ENCODE data around the gene ANKMY1.

The ANKMY1 gene

GRCh38 chr2:240503375-240503774 lies 54.4 kb downstream of the ANKMY1 start:
- no peak for TF ChIP-seq CTCF (IDR thresholded peaks at IDR 0.05; ENCODE audit: insufficient read depth, missing control alignments)
- FAIRE-seq: no peak
- DNase-seq (ENCODE audit: insufficient read length, low spot score): no peak

DNA sequence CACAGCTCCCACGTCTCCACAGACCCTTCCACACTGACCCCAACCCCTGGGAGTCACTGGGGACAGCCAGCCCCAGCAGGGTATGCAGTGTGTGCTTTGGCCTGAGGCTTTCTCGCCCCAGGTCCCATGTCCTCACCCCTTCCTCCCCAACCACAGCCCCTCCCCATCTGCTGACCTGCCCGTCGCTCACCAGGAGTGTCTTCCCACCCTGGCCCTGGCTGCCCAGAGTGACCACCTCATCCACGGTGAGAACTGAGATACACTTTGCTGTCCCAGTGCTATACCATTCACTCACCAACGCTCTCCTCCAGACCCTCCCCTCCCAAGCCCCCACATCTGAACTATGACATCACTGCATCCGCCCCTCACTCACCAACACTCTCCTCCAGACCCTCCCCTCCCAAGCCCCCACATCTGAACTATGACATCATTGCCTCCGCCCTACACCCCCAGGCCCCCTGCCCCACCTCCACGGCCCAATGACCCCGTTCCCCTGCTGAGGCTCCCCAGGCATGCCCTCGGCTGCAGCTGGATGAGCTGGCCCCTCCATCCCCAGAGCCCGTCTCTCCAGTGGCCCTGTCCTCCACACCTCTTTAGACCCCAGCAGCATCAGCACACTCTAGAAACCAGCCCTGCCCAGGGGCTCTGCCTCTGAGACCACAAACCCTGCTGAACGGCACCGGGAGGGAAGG lies 55.2 kb downstream of the ANKMY1 start:
- TF ChIP-seq CTCF (IDR thresholded peaks at IDR 0.05; ENCODE audit: insufficient read depth, missing control alignments): no peak
- FAIRE-seq (no peak), DNase-seq (ENCODE audit: insufficient read length, low spot score) (no peak)

DNA sequence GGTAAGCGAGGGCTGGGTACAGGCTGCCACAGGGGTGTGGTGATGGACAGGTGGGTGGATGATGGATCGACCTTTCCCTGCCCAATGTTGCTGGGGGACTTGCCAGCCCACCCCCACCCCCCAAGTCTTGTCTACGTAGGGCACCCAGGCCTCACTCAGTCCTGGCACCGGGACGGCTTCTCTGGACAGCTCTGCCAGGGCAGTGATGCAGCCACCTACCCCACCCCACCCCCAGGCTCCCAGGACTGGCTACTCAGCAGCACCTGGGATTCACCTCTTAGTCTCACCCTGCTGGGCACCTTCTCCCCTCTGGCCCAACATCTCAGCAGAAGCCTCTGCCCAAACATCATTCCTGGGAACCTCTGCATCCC lies 55.7 kb downstream of the ANKMY1 start:
- TF ChIP-seq CTCF (IDR thresholded peaks at IDR 0.05; ENCODE audit: insufficient read depth, missing control alignments): no peak
- FAIRE-seq (no peak), DNase-seq (ENCODE audit: insufficient read length, low spot score) (no peak)

DNA sequence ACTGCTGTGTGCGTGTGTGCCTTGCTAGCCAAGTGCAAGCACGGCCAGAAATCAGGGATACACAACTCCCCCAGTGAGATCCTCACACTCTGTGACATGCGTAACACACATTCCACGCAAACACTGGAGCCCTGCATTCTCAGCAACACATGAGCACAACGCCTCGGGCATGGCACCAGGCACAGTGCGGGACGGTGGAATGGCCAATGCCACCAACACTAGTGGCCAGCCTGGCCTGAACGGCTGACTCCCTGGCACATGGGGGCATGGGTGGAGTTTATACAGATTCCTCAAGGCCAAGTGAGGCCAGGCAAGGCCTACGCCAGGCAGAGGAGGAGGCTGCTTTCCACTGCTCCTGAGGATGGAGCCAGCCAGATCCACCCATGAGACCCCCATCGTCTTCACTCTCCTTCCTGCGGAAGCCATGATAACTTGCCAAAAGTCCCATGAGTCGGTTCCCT lies 56.2 kb downstream of the ANKMY1 start:
- DNase-seq (ENCODE audit: insufficient read length, low spot score) (no peak), FAIRE-seq (no peak)
- TF ChIP-seq CTCF (IDR thresholded peaks at IDR 0.05; ENCODE audit: insufficient read depth, missing control alignments): no peak

DNA sequence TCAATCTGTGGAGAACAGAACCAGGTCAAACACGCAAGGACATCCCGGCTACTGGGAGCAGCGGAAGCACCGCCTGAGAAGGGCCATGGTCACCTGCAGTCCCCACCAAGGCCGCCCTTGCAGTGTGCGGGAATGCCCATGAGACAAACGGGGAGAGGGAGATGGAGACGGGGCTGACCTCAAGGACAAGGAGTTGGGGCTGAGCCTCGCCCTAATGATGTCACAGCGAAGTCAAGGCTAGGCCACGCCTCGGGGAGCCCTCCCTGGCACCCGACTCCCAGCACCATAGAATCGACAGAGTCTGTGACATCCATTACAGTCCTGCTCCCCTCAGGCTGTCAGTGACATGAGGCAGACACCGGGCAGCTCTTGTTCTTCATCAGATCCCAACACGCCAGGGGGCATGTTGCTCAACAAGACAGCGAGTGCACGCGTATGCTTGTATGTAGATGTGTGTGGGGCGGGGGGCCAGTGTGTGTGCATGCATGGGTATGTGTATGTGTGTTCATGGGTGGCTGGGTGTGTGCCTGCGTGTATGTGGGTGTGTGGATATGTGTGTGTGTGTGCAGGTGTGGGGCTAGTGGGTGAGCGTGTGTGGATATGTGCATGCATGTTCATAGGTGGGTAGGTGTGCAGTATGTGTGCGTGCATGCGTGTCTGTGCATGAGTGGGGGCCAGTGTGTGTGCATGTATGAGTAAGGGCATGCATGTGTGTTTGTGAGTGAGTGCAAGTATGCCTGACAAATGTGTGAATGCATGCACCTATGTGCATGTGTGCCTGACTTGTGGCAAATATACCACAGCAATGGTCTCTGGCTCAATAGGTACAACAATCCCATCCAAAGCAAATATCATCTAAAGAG lies 57.0 kb downstream of the ANKMY1 start:
- FAIRE-seq (no peak), DNase-seq (ENCODE audit: insufficient read length, low spot score) (no peak)
- TF ChIP-seq CTCF (IDR thresholded peaks at IDR 0.05; ENCODE audit: insufficient read depth, missing control alignments): no peak

GRCh38 chr2:240499309-240500301 lies 58.2 kb downstream of the ANKMY1 start:
- no peak for FAIRE-seq
- DNase-seq (ENCODE audit: insufficient read length, low spot score): no peak

More at GRCh38 chr2:240499309-240500301, 58.2 kb downstream of the ANKMY1 start:
- TF ChIP-seq CTCF (IDR thresholded peaks at IDR 0.05; ENCODE audit: insufficient read depth, missing control alignments): no peak

Data from D721Med (cell line).